IMR-90 (cell line): Measurements from ENCODE around the gene RNF43.

Experiments used
- BHLHE40 ChIP-seq: fragments of 150-350 bp; IDR thresholded peaks from 2 replicates; pipeline ENCODE4 v1.6.1; 2016; ENCODE audit warnings: mild to moderate bottlenecking, low read depth, low read length
- CEBPB ChIP-seq: IDR thresholded peaks from 2 replicates; pipeline ENCODE4 v1.6.1; 2012; ENCODE audit warnings: low read depth, low read length, improper control_type of control experiment
- FOS ChIP-seq: fragments of 150-350 bp; IDR thresholded peaks from 2 replicates; pipeline ENCODE4 v1.6.1; 2016; ENCODE audit warnings: low read depth, low read length
- MAFK ChIP-seq: IDR thresholded peaks from 2 replicates; pipeline ENCODE4 v1.6.1; 2012; ENCODE audit warnings: low read depth, low read length, improper control_type of control experiment
- MAZ ChIP-seq: IDR thresholded peaks from 2 replicates; pipeline ENCODE4 v1.6.1; 2012; ENCODE audit warnings: low read depth, mild to moderate bottlenecking, low read length, improper control_type of control experiment, moderate library complexity, borderline replicate concordance
- NFE2L2 ChIP-seq: fragments of 150-350 bp; IDR thresholded peaks from 2 replicates; pipeline ENCODE4 v1.6.1; 2016; ENCODE audit warnings: low read depth, mild to moderate bottlenecking, low read length
- POLR2A ChIP-seq: IDR thresholded peaks from 2 replicates; pipeline ENCODE4 v1.6.1; 2012; ENCODE audit warnings: mild to moderate bottlenecking, low read depth, low read length
- RAD21 ChIP-seq: IDR thresholded peaks from 2 replicates; pipeline ENCODE4 v1.6.1; 2012; ENCODE audit warnings: low read length, improper control_type of control experiment
- RFX5 ChIP-seq: IDR thresholded peaks from 2 replicates; pipeline ENCODE4 v1.8.0; 2012; ENCODE audit warnings: low read depth, mild to moderate bottlenecking, low read length, moderate library complexity
- SMC3 ChIP-seq: fragments of 150-350 bp; IDR thresholded peaks from 2 replicates; pipeline ENCODE4 v1.6.1; 2016; ENCODE audit warnings: low read depth, mild to moderate bottlenecking, antibody characterized with exemption, low read length, moderate library complexity
- TF ChIP-seq, protein P1 (sequence below): conservative IDR thresholded peaks from 2 replicates; pipeline ENCODE4 v1.5.1; 2012; ENCODE audit warnings: mild to moderate bottlenecking, low read depth, low read length, improper control_type of control experiment
- TF ChIP-seq, protein P2 (sequence below): fragments of 150-350 bp; IDR thresholded peaks from 2 replicates; pipeline ENCODE4 v1.6.1; 2016; ENCODE audit warnings: low read depth, mild to moderate bottlenecking, low read length, moderate library complexity, borderline replicate concordance
- TF ChIP-seq, protein P3 (sequence below): fragments of 150-350 bp; IDR thresholded peaks from 2 replicates; pipeline ENCODE4 v1.6.1; 2017; ENCODE audit warnings: mild to moderate bottlenecking, antibody characterized with exemption, low read length, low read depth

DNA sequence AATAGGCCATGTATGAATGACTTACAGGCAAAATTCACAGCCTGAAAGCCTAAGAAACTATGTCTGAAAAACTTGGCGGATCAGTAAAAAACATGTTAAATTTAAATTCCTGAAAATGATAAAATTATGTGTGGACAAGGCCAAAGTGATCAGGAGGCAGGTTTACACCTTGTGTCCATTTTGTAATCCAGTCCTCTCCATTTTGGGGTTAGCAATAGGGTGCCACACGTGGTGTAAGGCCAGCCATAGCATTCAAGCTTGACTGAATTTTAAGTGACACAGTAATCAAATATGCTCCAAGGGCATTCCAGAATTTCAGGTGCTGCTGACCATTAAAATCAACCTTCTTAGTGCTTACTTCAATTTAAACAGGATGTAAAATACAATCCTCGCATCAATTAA is 2.7 kb downstream of the RNF43 start:
- TF ChIP-seq BHLHE40: no peak
- TF ChIP-seq MAZ: no peak
- no peak for TF ChIP-seq POLR2A
- TF ChIP-seq, protein P1, sequence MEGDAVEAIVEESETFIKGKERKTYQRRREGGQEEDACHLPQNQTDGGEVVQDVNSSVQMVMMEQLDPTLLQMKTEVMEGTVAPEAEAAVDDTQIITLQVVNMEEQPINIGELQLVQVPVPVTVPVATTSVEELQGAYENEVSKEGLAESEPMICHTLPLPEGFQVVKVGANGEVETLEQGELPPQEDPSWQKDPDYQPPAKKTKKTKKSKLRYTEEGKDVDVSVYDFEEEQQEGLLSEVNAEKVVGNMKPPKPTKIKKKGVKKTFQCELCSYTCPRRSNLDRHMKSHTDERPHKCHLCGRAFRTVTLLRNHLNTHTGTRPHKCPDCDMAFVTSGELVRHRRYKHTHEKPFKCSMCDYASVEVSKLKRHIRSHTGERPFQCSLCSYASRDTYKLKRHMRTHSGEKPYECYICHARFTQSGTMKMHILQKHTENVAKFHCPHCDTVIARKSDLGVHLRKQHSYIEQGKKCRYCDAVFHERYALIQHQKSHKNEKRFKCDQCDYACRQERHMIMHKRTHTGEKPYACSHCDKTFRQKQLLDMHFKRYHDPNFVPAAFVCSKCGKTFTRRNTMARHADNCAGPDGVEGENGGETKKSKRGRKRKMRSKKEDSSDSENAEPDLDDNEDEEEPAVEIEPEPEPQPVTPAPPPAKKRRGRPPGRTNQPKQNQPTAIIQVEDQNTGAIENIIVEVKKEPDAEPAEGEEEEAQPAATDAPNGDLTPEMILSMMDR: no peak
- no peak for TF ChIP-seq RFX5
- no peak for TF ChIP-seq SMC3
- no peak for TF ChIP-seq FOS
- TF ChIP-seq, protein P2, sequence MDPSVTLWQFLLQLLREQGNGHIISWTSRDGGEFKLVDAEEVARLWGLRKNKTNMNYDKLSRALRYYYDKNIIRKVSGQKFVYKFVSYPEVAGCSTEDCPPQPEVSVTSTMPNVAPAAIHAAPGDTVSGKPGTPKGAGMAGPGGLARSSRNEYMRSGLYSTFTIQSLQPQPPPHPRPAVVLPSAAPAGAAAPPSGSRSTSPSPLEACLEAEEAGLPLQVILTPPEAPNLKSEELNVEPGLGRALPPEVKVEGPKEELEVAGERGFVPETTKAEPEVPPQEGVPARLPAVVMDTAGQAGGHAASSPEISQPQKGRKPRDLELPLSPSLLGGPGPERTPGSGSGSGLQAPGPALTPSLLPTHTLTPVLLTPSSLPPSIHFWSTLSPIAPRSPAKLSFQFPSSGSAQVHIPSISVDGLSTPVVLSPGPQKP: no peak
- TF ChIP-seq, protein P3, sequence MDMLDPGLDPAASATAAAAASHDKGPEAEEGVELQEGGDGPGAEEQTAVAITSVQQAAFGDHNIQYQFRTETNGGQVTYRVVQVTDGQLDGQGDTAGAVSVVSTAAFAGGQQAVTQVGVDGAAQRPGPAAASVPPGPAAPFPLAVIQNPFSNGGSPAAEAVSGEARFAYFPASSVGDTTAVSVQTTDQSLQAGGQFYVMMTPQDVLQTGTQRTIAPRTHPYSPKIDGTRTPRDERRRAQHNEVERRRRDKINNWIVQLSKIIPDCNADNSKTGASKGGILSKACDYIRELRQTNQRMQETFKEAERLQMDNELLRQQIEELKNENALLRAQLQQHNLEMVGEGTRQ: no peak
- TF ChIP-seq CEBPB: no peak
- no peak for TF ChIP-seq NFE2L2
- no peak for TF ChIP-seq MAFK
- no peak for TF ChIP-seq RAD21
